DND-41 (cell line): ENCODE data around the gene MYBPHL.

Experiments
- ATAC-seq: fragments of 200-7000 bp; cut with Tn5 transposase; 3 replicates; pipeline ENCODE4 v1.9.1; 2021; ENCODE audit warnings: low read depth; ENCODE audit not compliant: insufficient read depth
- DNase-seq: peaks from one replicate; pipeline ENCODE4 v3.0.0-alpha.2; 2020
- H2AFZ ChIP-seq: 2 replicates; pipeline ENCODE4 v1.6.0; 2012; ENCODE audit warnings: low read depth, low read length
- H3K27ac ChIP-seq: 2 replicates; pipeline ENCODE4 v1.5.1; 2012; ENCODE audit warnings: low read length, inconsistent platforms
- H3K27me3 ChIP-seq: fragments of 200-600 bp; sonication (generic); 2 replicates; pipeline ENCODE4 v1.6.0; 2012; ENCODE audit warnings: low read length, mild to moderate bottlenecking, inconsistent platforms; ENCODE audit not compliant: insufficient read depth, poor library complexity
- H3K36me3 ChIP-seq: 2 replicates; pipeline ENCODE4 v1.5.1; 2012; ENCODE audit warnings: low read length, inconsistent platforms; ENCODE audit not compliant: insufficient read depth
- H3K4me1 ChIP-seq: 2 replicates; pipeline ENCODE4 v1.5.1; 2012; ENCODE audit warnings: mild to moderate bottlenecking, low read length; ENCODE audit not compliant: insufficient read depth
- H3K4me2 ChIP-seq: 2 replicates; pipeline ENCODE4 v1.6.0; 2012; ENCODE audit warnings: mild to moderate bottlenecking, moderate library complexity, low read length, inconsistent platforms; ENCODE audit not compliant: insufficient read depth
- H3K4me3 ChIP-seq, 2 experiments: fragments of 200-600 bp in 1 of 2; shearing (Covaris generic) in 1 of 2; 2 replicates each; pipeline ENCODE4 v1.5.1; 2012 to 2016; ENCODE audit warnings: inconsistent platforms in 2 of 2, low read length in 2 of 2, mild to moderate bottlenecking in 2 of 2, low read depth in 1 of 2, moderate library complexity in 1 of 2
- H3K79me2 ChIP-seq: 2 replicates; pipeline ENCODE4 v1.6.0; 2012; ENCODE audit warnings: low read length, inconsistent platforms; ENCODE audit not compliant: insufficient read depth
- H3K9ac ChIP-seq: 2 replicates; pipeline ENCODE4 v1.6.0; 2012; ENCODE audit warnings: low read depth, mild to moderate bottlenecking, inconsistent platforms, low read length, moderate library complexity
- H3K9me3 ChIP-seq: 2 replicates; pipeline ENCODE4 v1.5.1; 2012; ENCODE audit warnings: low read length, moderate library complexity, mild to moderate bottlenecking, inconsistent platforms; ENCODE audit not compliant: insufficient read depth, severe bottlenecking
- H4K20me1 ChIP-seq: 2 replicates; pipeline ENCODE4 v1.6.0; 2012; ENCODE audit warnings: low read length; ENCODE audit not compliant: insufficient read depth
- CTCF ChIP-seq: IDR thresholded peaks from 2 replicates; pipeline ENCODE4 v1.5.1; 2012; ENCODE audit warnings: borderline replicate concordance, low read length, moderate library complexity, mild to moderate bottlenecking; ENCODE audit not compliant: poor library complexity, severe bottlenecking; ENCODE audit errors: extremely low read depth
- EZH2 ChIP-seq: IDR thresholded peaks from 3 replicates; pipeline ENCODE4 v1.6.1; 2012; ENCODE audit warnings: borderline replicate concordance, low read depth, mild to moderate bottlenecking, moderate library complexity, low read length, inconsistent platforms; ENCODE audit not compliant: severe bottlenecking

The MYBPHL gene

GRCh38 chr1:109248797-109249629, 57.8 kb downstream of the MYBPHL start, which contains the start of gene CELSR2:
CELSR2 (plus strand) TSS chr1:109249539; CDS start chr1:109250080, 541 bp downstream.
- no peaks in the 10 kb centered on the region for H3K36me3 ChIP-seq
- peaks cover 20% of the 10 kb centered on the region for H3K4me1 ChIP-seq
- H3K27me3 ChIP-seq = peaks cover 2% of the 10 kb centered on the region
- H3K4me3 ChIP-seq = peak within 1 kb of the TSS; percentile 20 to 62; a peak in 3 of 4 replicates
- peak within 1 kb of the TSS; percentile 60 for H3K9ac ChIP-seq
- TF ChIP-seq EZH2 (no peak), CTCF (peak; percentile 15)
- H3K27ac ChIP-seq = no peak within 1 kb of the TSS
- H2AFZ ChIP-seq = peak within 1 kb of the TSS; percentile 67
- ATAC-seq (peak; percentile 96), DNase-seq (peak; percentile 68)
- peaks cover 13% of the 10 kb centered on the region; the same call in 1 of the 2 replicates for H4K20me1 ChIP-seq
- H3K79me2 ChIP-seq = no peaks in the 10 kb centered on the region
- peak within 1 kb of the TSS; percentile 76 for H3K4me2 ChIP-seq
- no peaks in the 10 kb centered on the region for H3K9me3 ChIP-seq

GRCh38 chr1:109248444-109248796, 58.4 kb downstream of the MYBPHL start:
- ATAC-seq (no peak), DNase-seq (no peak)
- TF ChIP-seq EZH2 (no peak), CTCF (no peak)
- Histone ChIP-seq H4K20me1 (peaks cover 13% of the 10 kb centered on the region; the same call in 1 of the 2 replicates), H3K79me2 (no peaks in the 10 kb centered on the region), H3K4me3 (no peak overlapping the region), H3K27me3 (peaks cover 2% of the 10 kb centered on the region), H3K27ac (no peak overlapping the region), H3K9me3 (no peaks in the 10 kb centered on the region), H2AFZ (peak overlapping the region; percentile 67; the same call in 1 of the 2 replicates), H3K4me2 (no peak overlapping the region), H3K9ac (no peak overlapping the region), H3K4me1 (peaks cover 20% of the 10 kb centered on the region), H3K36me3 (no peaks in the 10 kb centered on the region)

- no peaks in the 10 kb centered on the region for H3K79me2 ChIP-seq
- H3K27me3 ChIP-seq = peaks cover 2% of the 10 kb centered on the region
- 0 out of 2 replicates have a peak, but pooled peaks cover 13% of the 10 kb centered on the region for H4K20me1 ChIP-seq
- no peak overlapping the region; the same call in 1 of the 2 replicates for H2AFZ ChIP-seq
- ATAC-seq (no peak), DNase-seq (no peak)
- H3K4me1 ChIP-seq = peaks cover 20% of the 10 kb centered on the region
- H3K36me3 ChIP-seq = no peaks in the 10 kb centered on the region
- H3K4me3 ChIP-seq = no peak overlapping the region
- TF ChIP-seq CTCF (no peak), EZH2 (no peak)
- H3K9me3 ChIP-seq = no peaks in the 10 kb centered on the region
- no peak overlapping the region for H3K4me2 ChIP-seq
- H3K9ac ChIP-seq = no peak overlapping the region
- H3K27ac ChIP-seq = no peak overlapping the region
These were observed 59.1 kb downstream of the MYBPHL start for GRCh38 chr1:109247401-109248365.
